Esophagus muscularis mucosa (tissue), 3 donors: Measurements from ENCODE around the gene CREBL2.

Experiments used
- POLR2A ChIP-seq: fragments of 450-650 bp; IDR thresholded peaks from one replicate; pipeline ENCODE4 v1.6.1; 2017; ENCODE audit warnings: antibody characterized with exemption, moderate library complexity, mild to moderate bottlenecking, low read depth
- TF ChIP-seq, protein P1 (sequence below), 3 experiments: fragments of 200-600 bp in 2 of 3; fragments of 450-650 bp in 1 of 3; sonication (generic) in 2 of 3; IDR thresholded peaks; one replicate each; pipeline ENCODE4 v1.5.1; 2017 to 2019; ENCODE audit warnings: antibody characterized with exemption in 3 of 3, mild to moderate bottlenecking in 2 of 3, moderate library complexity in 1 of 3

DNA sequence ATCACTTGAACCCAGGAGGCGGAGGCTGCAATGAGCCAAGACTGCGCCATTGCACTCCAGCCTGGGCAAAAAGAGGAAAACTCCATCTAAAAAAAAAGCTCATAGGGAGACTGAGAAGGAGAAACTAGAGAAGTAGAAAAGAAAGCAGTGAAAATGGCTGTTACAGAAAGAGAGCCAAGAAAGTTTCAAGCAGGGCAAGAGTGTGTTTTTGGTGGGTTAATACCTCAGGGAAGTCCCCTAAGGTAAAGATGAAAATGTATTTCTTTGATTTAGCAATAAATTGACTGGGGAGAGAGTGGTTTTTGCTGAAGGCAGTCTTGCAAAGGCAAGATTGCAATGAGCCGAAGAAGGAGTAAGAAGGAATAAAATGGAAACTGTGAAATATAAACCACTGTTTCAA lies 39.0 kb upstream of the CREBL2 start:
- no peak for TF ChIP-seq POLR2A
- TF ChIP-seq, protein P1, sequence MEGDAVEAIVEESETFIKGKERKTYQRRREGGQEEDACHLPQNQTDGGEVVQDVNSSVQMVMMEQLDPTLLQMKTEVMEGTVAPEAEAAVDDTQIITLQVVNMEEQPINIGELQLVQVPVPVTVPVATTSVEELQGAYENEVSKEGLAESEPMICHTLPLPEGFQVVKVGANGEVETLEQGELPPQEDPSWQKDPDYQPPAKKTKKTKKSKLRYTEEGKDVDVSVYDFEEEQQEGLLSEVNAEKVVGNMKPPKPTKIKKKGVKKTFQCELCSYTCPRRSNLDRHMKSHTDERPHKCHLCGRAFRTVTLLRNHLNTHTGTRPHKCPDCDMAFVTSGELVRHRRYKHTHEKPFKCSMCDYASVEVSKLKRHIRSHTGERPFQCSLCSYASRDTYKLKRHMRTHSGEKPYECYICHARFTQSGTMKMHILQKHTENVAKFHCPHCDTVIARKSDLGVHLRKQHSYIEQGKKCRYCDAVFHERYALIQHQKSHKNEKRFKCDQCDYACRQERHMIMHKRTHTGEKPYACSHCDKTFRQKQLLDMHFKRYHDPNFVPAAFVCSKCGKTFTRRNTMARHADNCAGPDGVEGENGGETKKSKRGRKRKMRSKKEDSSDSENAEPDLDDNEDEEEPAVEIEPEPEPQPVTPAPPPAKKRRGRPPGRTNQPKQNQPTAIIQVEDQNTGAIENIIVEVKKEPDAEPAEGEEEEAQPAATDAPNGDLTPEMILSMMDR (IDR thresholded peaks at IDR 0.05): no peak
